PC-9 (cell line): ENCODE results near the gene FARP1. TPM values are rescaled to one million over a fixed set of nuclear protein-coding genes. Genes with fewer than 3 reads are reported as not detected.

Source experiments
- BruUV-seq: library from RNA; stranded (reverse); fragments of 400-500 nt; replicated peaks from 2 replicates; lab custom pipeline; 2021; lab: Mats Ljungman, UMichigan
- CTCF ChIA-PET: fragments of 300-600 bp; sonication (Branson Sonifier 250); formaldehyde crosslinking; loops from one replicate; lab custom pipeline; 2022; ENCODE audit warnings: antibody characterized with exemption; lab: Charles Lee
- POLR2A ChIA-PET: fragments of 300-600 bp; sonication (Branson Sonifier 250); formaldehyde crosslinking; loops from one replicate; lab custom pipeline; 2022; ENCODE audit warnings: antibody characterized with exemption; ENCODE audit not compliant: unreplicated experiment; lab: Charles Lee
- DNase-seq, 2 experiments: peaks; one replicate each; pipeline versions ENCODE4 v3.0.0 to v3.0.0-alpha.2; 2015 to 2022; ENCODE audit warnings: mixed read lengths in 1 of 2
- H2AFZ ChIP-seq: fragments of 200-600 bp; sonication (generic); 2 replicates; pipeline ENCODE4 v1.8.1; 2017; ENCODE audit warnings: antibody characterized with exemption
- H3F3A ChIP-seq: fragments of 200-600 bp; sonication (generic); 2 replicates; pipeline ENCODE4 v1.8.1; 2017; ENCODE audit warnings: antibody characterized with exemption, mild to moderate bottlenecking, low read depth; ENCODE audit not compliant: insufficient read depth
- H3K27ac ChIP-seq: fragments of 200-600 bp; sonication (generic); 2 replicates; pipeline ENCODE4 v1.6.1; 2016; ENCODE audit warnings: mixed run types
- H3K27me3 ChIP-seq: fragments of 200-600 bp; sonication (generic); 2 replicates; pipeline ENCODE4 v1.6.1; 2016; ENCODE audit warnings: low read depth, mixed run types; ENCODE audit not compliant: insufficient read depth
- H3K36me3 ChIP-seq: fragments of 200-600 bp; sonication (generic); 2 replicates; pipeline ENCODE4 v1.6.1; 2016; ENCODE audit warnings: low read depth, mixed run types
- H3K4me1 ChIP-seq: fragments of 200-600 bp; sonication (generic); replicated peaks from 2 replicates; pipeline ENCODE4 v1.6.1; 2016; ENCODE audit warnings: mixed run types; ENCODE audit not compliant: insufficient read depth
- H3K4me2 ChIP-seq: fragments of 200-600 bp; sonication (generic); 2 replicates; pipeline ENCODE4 v1.6.1; 2017; ENCODE audit warnings: mixed run types
- H3K4me3 ChIP-seq: fragments of 200-600 bp; sonication (generic); 2 replicates; pipeline ENCODE4 v1.6.1; 2016; ENCODE audit warnings: mixed run types
- H3K79me2 ChIP-seq: fragments of 200-600 bp; sonication (generic); 2 replicates; pipeline ENCODE4 v1.6.1; 2017; ENCODE audit warnings: low read depth, mixed run types
- H3K9me2 ChIP-seq: fragments of 200-600 bp; sonication (generic); 2 replicates; pipeline ENCODE4 v1.8.1; 2017; ENCODE audit warnings: mild to moderate bottlenecking; ENCODE audit not compliant: insufficient read depth
- H3K9me3 ChIP-seq: fragments of 200-600 bp; sonication (generic); 2 replicates; pipeline ENCODE4 v1.8.1; 2016; ENCODE audit warnings: low read depth; ENCODE audit not compliant: insufficient read depth
- H4K20me1 ChIP-seq: fragments of 200-600 bp; sonication (generic); 2 replicates; pipeline ENCODE4 v1.8.1; 2017; ENCODE audit not compliant: insufficient read depth
- CTCF ChIP-seq: fragments of 200-600 bp; sonication (generic); conservative IDR thresholded peaks from 2 replicates; pipeline ENCODE4 v1.6.1; 2017; ENCODE audit warnings: mixed run types, antibody characterized with exemption, mild to moderate bottlenecking, moderate library complexity
- EZH2 ChIP-seq: fragments of 200-600 bp; sonication (generic); IDR thresholded peaks from 2 replicates; pipeline ENCODE4 v1.8.0; 2017; ENCODE audit warnings: antibody characterized with exemption, low read depth
- intact Hi-C: fragments of 100-400 bp; cut with micrococcal nuclease; formaldehyde crosslinking; loops from one replicate; pipeline ENCODE4 v1.10.0; 2022; ENCODE audit not compliant: unreplicated experiment
- total RNA-seq: library from RNA; stranded (reverse); gene quantifications from 2 replicates; pipeline ENCODE4 v1.2.3, GENCODE V29; 2021

The FARP1 gene
- total RNA-seq, 1 experiment from 2014 or later: 62.1 TPM

GRCh38 chr13:98234348-98234747 lies 91.5 kb downstream of the FARP1 start:
- Histone ChIP-seq H4K20me1 (no peaks in the 10 kb centered on the region), H3K27me3 (no peaks in the 10 kb centered on the region), H3K79me2 (no peaks in the 10 kb centered on the region), H3K4me1 (no peaks in the 10 kb centered on the region), H3K4me2 (no peak overlapping the region), H2AFZ (no peak overlapping the region), H3K4me3 (no peak overlapping the region), H3K9me3 (no peaks in the 10 kb centered on the region), H3F3A (no peaks in the 10 kb centered on the region), H3K36me3 (no peaks in the 10 kb centered on the region), H3K9me2 (no peaks in the 10 kb centered on the region), H3K27ac (no peak overlapping the region)
- TF ChIP-seq CTCF (no peak), EZH2 (no peak)
- CTCF ChIA-PET: no interaction called here
- POLR2A ChIA-PET: no interaction called here
- no TSS peak for BruUV-seq
- intact Hi-C loops: no loop called here
- no peak for DNase-seq

GRCh38 chr13:98236197-98236596 lies 93.3 kb downstream of the FARP1 start:
- no peak for DNase-seq
- Histone ChIP-seq H4K20me1 (no peaks in the 10 kb centered on the region), H3F3A (no peaks in the 10 kb centered on the region), H3K4me1 (no peaks in the 10 kb centered on the region), H3K9me2 (no peaks in the 10 kb centered on the region), H3K4me3 (no peak overlapping the region), H3K9me3 (no peaks in the 10 kb centered on the region), H3K36me3 (no peaks in the 10 kb centered on the region), H2AFZ (no peak overlapping the region), H3K4me2 (no peak overlapping the region), H3K27me3 (no peaks in the 10 kb centered on the region), H3K79me2 (no peaks in the 10 kb centered on the region), H3K27ac (no peak overlapping the region)
- intact Hi-C loops: no loop called here
- POLR2A ChIA-PET: no interaction called here
- CTCF ChIA-PET: no interaction called here
- TF ChIP-seq EZH2: no peak
- TF ChIP-seq CTCF: no peak
- BruUV-seq: no TSS peak

DNA sequence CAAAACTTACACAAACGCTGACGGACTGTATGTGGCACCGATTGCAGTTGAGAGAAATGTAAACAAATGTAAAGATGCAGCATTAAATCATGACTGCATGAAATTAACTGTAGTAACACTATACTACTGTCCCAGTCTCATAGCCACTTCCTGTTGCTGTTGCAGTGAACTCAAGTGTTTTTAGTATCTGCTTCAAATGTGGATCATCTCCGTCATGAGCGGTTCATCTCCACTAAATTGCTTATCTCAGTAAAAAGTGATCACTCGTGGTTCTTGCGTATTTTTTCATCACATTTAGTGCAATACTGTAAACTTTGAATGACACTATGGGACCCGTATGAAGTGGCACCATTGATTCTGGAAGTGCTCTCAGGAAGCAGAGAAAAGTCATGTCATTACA lies 94.4 kb downstream of the FARP1 start:
- no peaks in the 10 kb centered on the region for H3K9me3 ChIP-seq
- ChIA-PET CTCF (no interaction called here), POLR2A (no interaction called here)
- H3K27me3 ChIP-seq: no peaks in the 10 kb centered on the region
- no peak for DNase-seq
- no peaks in the 10 kb centered on the region for H3F3A ChIP-seq
- H3K36me3 ChIP-seq: no peaks in the 10 kb centered on the region
- no peak overlapping the region for H2AFZ ChIP-seq
- H3K4me1 ChIP-seq: no peaks in the 10 kb centered on the region
- intact Hi-C loops: loop anchor here (1.0 kb wide), 1 partner anchor 16 kb away; no protein-coding TSS in a partner anchor
- H3K4me2 ChIP-seq: no peak overlapping the region
- no peaks in the 10 kb centered on the region for H4K20me1 ChIP-seq
- no peaks in the 10 kb centered on the region for H3K79me2 ChIP-seq
- H3K27ac ChIP-seq: no peak overlapping the region
- BruUV-seq: no TSS peak
- no peak for TF ChIP-seq CTCF
- TF ChIP-seq EZH2: no peak
- H3K9me2 ChIP-seq: no peaks in the 10 kb centered on the region
- H3K4me3 ChIP-seq: no peak overlapping the region
